Muscle layer of duodenum (tissue), 2 donors: ENCODE measurements around the gene F3.

Source experiments
- H3K27ac ChIP-seq: one replicate; pipeline ENCODE4 v1.7.0; 2013; ENCODE audit warnings: mild to moderate bottlenecking, low read length
- H3K27me3 ChIP-seq: one replicate; pipeline ENCODE4 v1.7.0; 2013; ENCODE audit warnings: low read depth, mild to moderate bottlenecking, control low read depth, low read length
- H3K36me3 ChIP-seq, 2 donors: one replicate each; pipeline ENCODE4 v1.7.0; 2013; ENCODE audit warnings: low read length in 2 of 2, control low read depth in 1 of 2, mild to moderate bottlenecking in 1 of 2; ENCODE audit not compliant: insufficient read depth in 2 of 2, control insufficient read depth in 1 of 2
- H3K4me1 ChIP-seq, 2 donors: one replicate each; pipeline ENCODE4 v1.7.0; 2013; ENCODE audit warnings: low read length in 2 of 2, mild to moderate bottlenecking in 2 of 2, control low read depth in 1 of 2, moderate library complexity in 1 of 2; ENCODE audit not compliant: insufficient read depth in 2 of 2, control insufficient read depth in 1 of 2
- H3K4me3 ChIP-seq, 2 donors: one replicate each; pipeline ENCODE4 v1.7.0; 2013; ENCODE audit warnings: low read length in 2 of 2, low read depth in 1 of 2, mild to moderate bottlenecking in 1 of 2
- H3K9me3 ChIP-seq, 2 donors: one replicate each; pipeline ENCODE4 v1.7.0; 2013; ENCODE audit warnings: low read length in 2 of 2, control low read depth in 1 of 2, mild to moderate bottlenecking in 1 of 2; ENCODE audit not compliant: control insufficient read depth in 1 of 2
- donor health status: healthy.

F3 gene

GRCh38 chr1:94496076-94496755, 45.3 kb downstream of the F3 start:
- no peak overlapping the region for H3K4me3 ChIP-seq
- no peaks in the 10 kb centered on the region for H3K9me3 ChIP-seq
- H3K27ac ChIP-seq = no peak overlapping the region
- H3K27me3 ChIP-seq = no peaks in the 10 kb centered on the region
- no peaks in the 10 kb centered on the region for H3K4me1 ChIP-seq
- H3K36me3 ChIP-seq = peaks cover 24 to 32% of the 10 kb centered on the region in 2 donors

DNA sequence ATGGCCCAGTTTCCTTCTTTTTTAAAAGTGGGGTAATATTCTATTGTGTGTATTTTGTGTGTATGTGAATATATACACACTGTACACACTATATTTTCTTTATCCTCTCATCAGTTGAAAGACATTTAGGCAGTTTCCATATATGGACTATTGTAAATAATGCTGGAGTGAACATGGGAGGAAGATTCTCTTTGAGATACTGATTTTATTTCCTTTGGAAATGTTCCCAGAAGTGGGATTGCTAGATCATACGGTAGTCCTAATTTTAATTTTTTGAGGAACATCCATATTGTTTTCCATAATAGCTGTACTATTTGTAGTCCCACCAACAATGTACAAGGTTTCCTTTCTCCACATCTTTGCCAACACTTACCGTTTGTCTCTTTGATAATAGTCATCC, 51.0 kb downstream of the F3 start:
- no peak overlapping the region for H3K4me3 ChIP-seq
- no peaks in the 10 kb centered on the region for H3K4me1 ChIP-seq
- peaks cover 10 to 29% of the 10 kb centered on the region in 2 donors for H3K36me3 ChIP-seq
- no peaks in the 10 kb centered on the region for H3K9me3 ChIP-seq
- H3K27ac ChIP-seq = no peak overlapping the region
- no peaks in the 10 kb centered on the region for H3K27me3 ChIP-seq

- Histone ChIP-seq H3K27ac (no peak overlapping the region), H3K4me3 (no peak overlapping the region), H3K4me1 (no peaks in the 10 kb centered on the region), H3K9me3 (no peaks in the 10 kb centered on the region), H3K36me3 (peaks cover 12 to 29% of the 10 kb centered on the region in 2 donors), H3K27me3 (no peaks in the 10 kb centered on the region)
These were observed 54.6 kb downstream of the F3 start for GRCh38 chr1:94486990-94487389.

DNA sequence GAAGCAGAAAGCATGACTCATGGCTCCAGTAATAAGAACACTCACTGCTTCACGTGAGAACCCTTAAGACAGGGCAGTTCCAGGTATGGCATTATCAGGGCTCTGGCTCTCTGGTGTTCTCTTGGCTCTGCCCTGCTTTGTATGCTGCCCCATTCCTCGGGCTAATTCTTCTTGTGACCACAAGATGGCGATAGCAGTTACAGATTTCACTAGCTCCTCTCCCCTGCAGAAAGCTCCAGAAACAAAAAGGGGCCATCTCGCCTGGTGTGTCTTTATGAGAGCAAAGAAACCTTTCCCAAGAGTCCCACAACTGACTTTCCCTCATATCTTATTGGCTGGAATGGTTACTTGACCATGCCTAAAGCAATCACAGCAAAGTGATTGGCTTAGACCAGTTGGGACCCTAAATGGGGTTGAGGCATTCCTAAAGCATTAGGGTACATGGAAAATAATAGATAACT, 60.1 kb downstream of the F3 start:
- no peak overlapping the region for H3K4me3 ChIP-seq
- peaks cover 14 to 15% of the 10 kb centered on the region in 2 donors for H3K36me3 ChIP-seq
- H3K27ac ChIP-seq = no peak overlapping the region
- H3K4me1 ChIP-seq = no peaks in the 10 kb centered on the region
- H3K27me3 ChIP-seq = no peaks in the 10 kb centered on the region
- H3K9me3 ChIP-seq = no peaks in the 10 kb centered on the region

DNA sequence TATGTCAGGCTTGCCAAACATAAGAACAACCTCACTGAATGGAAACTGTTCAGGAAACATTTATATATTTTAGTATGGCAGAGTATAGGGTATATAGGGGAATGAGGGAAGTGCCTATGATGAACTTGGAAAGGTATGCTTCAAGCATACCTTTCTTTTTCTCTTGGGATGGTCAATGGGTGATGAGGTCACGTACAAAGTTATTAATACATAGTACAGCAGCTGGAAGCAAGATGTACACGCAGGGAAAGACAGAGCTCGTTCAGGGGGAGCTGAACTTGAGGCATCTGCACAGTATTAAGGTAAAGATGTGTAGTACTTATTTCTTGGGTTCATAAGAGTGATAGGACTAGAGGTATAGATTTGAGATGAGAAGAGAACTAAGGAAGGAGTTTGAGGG, 61.9 kb downstream of the F3 start:
- Histone ChIP-seq H3K27ac (no peak overlapping the region), H3K9me3 (no peaks in the 10 kb centered on the region), H3K4me3 (no peak overlapping the region), H3K36me3 (peaks cover 14 to 18% of the 10 kb centered on the region in 2 donors), H3K27me3 (no peaks in the 10 kb centered on the region), H3K4me1 (no peaks in the 10 kb centered on the region)
